Tibial nerve (tissue), 4 donors: ENCODE measurements around the gene NAB2.

Experiments
- CTCF ChIP-seq, 5 experiments: fragments of 200-600 bp in 3 of 5; fragments of 450-650 bp in 2 of 5; sonication (generic) in 3 of 5; IDR thresholded peaks; one replicate each; pipeline ENCODE4 v1.5.1; 2016 to 2019; ENCODE audit warnings: antibody characterized with exemption in 5 of 5, mild to moderate bottlenecking in 3 of 5, moderate library complexity in 2 of 5
- EP300 ChIP-seq, 2 donors: sonication (generic); formaldehyde crosslinking; IDR thresholded peaks; one replicate each; pipeline ENCODE4 v1.6.1; 2017; ENCODE audit warnings: antibody characterized with exemption in 2 of 2, mild to moderate bottlenecking in 1 of 2
- POLR2A ChIP-seq, 2 donors: fragments of 450-650 bp; IDR thresholded peaks; one replicate each; pipeline ENCODE4 v1.6.1; 2017; ENCODE audit warnings: antibody characterized with exemption in 2 of 2, mild to moderate bottlenecking in 2 of 2, moderate library complexity in 2 of 2

GRCh38 chr12:57134949-57135348 lies 46.0 kb downstream of the NAB2 start:
- TF ChIP-seq CTCF (IDR thresholded peaks at IDR 0.05) = no peak
- no peak for TF ChIP-seq EP300 (IDR thresholded peaks at IDR 0.05)
- no peak for TF ChIP-seq POLR2A (IDR thresholded peaks at IDR 0.05)
